Muscle of arm (tissue), 12 donors: ENCODE results near the gene COPS6. TPM values are rescaled to one million over a fixed set of nuclear protein-coding genes. Genes with fewer than 3 reads are reported as not detected.
A peak's percentile ranks its signal among the peaks of the same experiment; 100 is the strongest.
"Not testable (repeated sequence)": the region's sequence is repeated elsewhere in the genome, so short reads cannot be mapped to it uniquely, and the experiment has no call there.

Source experiments
- DNase-seq: peaks from one replicate; pipeline ENCODE4 v3.0.0-alpha.2; 2013
- polyA plus RNA-seq, 12 donors: library from polyadenylated mRNA; unstranded; fragments of 120-200 nt; gene quantifications; one replicate each; pipeline ENCODE4 v1.2.1, GENCODE V29; 2013; ENCODE audit not compliant: insufficient read length in 12 of 12

COPS6 gene
- polyA plus RNA-seq, 12 donors, result 81.5 to 222 (median 91.3) TPM; not detected in 1

DNA sequence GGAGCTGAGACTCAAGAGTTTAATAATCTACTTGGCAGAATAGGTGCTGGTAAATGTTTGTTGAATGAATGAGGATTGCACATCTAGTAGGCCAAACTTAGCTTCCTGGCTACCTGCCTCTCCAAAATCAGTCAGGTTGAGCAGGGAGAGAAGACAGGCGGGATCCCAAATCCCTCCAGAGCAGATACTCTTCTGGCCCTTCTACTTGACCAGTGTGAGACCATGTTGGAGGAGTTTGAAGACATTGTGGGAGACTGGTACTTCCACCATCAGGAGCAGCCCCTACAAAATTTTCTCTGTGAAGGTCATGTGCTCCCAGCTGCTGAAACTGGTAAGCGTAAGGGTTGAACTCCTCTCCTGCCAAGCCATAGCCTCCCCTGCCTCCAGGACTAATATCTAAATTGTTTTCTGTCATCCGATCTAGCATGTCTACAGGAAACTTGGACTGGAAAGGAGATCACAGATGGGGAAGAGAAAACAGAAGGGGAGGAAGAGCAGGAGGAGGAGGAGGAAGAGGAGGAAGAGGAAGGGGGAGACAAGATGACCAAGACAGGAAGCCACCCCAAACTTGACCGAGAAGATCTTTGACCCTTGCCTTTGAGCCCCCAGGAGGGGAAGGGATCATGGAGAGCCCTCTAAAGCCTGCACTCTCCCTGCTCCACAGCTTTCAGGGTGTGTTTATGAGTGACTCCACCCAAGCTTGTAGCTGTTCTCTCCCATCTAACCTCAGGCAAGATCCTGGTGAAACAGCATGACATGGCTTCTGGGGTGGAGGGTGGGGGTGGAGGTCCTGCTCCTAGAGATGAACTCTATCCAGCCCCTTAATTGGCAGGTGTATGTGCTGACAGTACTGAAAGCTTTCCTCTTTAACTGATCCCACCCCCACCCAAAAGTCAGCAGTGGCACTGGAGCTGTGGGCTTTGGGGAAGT, 35.8 kb downstream of the COPS6 start:
- DNase-seq, result no peak

DNA sequence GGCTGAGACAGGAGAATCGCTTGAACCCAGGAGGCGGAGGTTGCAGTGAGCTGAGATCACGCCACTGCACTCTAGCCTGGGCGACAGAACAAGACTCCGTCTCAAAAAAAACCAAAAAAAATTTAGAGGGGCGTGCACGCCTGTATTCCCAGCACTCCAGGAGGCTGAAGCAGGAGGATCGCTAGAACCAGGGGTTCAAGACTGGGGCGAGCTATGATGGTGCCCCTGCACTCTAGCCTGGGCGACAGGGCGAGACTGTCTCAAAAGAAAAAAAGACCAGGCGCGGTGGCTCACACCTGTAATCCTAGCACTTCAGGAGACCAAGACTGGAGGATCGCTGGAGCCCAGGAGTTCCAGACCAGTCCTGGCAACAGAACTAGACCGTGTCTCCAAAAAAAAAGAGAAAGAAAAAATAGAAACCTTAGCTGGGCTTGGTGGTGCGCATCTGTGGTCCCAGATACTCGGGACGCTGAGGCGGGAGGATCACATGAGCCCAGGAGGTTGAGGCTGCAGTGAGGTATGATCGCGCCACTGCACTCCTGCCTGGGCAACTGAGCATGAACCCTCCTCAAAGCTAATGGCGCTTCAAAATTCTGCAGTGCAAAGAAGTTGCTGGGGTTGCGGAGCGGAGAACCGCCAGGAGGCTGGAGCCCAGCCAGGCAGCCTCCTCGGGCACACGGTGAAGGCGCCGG, 37.6 kb downstream of the COPS6 start:
- no peak for DNase-seq

DNA sequence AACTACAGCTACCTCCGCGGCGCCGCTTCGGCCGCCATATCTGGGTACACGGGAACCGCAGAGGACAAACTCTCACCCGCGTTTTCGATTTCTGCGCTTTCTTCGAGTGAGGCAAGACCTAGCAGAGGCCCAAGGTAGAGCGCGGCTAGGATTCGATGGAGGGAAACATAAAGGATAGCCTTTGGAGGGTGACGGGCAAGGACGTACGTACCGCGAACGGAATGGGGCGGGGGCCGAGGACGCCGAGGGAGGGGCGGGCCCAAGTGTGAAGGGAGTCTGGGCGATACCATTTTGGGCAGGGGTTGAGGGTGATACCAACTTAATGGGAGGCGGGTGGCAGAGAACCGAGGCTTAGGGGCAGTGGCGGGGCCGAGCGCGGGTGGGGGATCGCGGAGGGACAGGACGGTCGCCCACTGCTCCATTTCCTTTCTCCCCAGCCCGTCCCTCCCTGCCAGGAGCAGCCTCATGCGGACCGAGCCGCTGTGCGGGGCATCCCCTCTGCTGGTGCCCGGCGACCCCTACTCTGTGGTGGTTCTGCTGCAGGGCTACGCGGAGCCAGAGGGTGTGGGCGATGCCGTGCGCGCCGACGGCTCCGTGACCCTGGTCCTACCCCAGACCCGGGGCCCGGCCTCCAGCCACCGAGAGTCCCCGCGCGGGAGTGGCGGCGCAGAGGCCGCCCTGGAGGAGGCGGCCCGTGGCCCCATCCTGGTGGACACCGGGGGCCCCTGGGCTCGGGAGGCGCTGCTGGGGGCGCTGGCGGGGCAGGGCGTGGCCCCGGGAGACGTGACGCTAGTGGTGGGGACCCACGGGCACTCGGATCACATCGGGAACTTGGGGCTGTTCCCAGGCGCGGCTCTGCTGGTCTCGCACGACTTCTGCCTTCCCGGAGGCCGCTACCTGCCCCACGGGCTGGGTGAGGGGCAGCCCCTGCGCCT, 38.4 kb downstream of the COPS6 start, which contains the start of gene MBLAC1:
Gene MBLAC1 (plus strand): TSS at position 37 of the 935 bp plus-strand sequence. CDS start 429 bp downstream, at position 466.
- DNase-seq, result peak; percentile 96

DNA sequence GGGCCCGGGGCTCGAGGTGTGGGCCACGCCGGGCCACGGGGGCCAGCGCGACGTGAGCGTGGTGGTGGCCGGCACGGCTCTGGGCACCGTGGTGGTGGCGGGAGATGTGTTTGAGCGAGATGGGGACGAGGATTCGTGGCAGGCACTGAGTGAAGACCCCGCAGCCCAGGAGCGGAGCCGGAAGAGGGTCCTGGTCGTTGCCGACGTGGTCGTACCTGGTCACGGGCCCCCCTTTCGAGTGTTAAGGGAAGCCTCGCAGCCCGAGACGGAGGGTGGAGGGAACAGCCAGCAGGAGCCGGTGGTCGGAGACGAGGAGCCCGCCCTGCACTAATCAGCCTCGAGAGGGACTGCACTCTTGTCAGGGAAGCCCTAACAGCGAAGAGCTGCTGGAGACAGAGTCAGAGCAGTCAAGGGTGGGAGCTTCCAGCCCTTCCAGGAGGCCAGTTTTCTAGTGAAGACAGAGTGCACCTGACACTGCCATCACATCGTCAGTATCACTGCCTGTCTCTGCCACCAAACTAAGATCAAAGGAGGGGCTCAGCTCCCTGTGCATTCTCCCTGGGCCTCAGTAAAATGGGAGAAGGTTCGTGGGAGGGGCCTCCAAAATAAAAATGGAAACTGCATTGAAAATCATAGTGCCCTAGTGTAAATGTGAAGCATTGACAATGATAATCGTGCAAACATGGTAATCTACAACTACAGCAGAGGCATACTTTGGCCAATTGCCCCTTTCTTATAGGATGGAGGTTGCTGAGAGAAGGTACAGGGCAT, 39.3 kb downstream of the COPS6 start:
- no peak for DNase-seq

DNA sequence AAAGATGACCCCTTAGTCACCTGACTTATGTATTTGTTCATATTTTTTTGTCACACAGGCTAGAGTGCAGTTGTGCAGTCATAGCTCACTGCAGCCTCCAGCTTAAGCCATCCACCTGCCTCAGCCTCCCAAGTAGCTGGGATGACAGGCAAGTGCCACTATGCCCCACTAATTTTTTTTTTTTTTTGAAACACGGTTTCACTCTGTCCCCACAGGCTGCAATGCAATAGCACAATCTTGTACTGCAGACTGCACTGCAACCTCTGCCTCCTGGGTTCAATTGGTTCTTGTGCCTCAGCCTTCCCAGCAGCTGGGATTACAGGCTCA, 39.8 kb downstream of the COPS6 start:
- no peak for DNase-seq

DNA sequence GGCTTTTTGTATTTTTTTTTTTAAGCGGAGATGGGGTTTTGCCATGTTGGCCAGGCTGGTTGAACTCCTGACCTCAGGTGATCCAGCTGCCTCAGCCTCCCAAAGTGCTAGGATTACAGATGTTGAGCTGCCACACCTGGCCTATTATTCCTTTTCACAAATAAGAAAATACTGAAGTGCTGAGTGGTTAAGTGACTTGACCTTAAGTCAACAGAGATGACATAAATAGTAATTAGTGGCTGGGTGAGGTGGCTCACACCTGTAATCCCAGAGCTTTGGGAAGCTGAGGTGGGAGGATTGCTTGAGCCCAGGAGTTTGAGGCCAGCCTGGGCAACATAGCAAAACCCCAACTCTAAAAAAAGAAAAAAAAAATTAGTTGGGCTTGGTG, 41.4 kb downstream of the COPS6 start:
- DNase-seq, result not testable (repeated sequence)

DNA sequence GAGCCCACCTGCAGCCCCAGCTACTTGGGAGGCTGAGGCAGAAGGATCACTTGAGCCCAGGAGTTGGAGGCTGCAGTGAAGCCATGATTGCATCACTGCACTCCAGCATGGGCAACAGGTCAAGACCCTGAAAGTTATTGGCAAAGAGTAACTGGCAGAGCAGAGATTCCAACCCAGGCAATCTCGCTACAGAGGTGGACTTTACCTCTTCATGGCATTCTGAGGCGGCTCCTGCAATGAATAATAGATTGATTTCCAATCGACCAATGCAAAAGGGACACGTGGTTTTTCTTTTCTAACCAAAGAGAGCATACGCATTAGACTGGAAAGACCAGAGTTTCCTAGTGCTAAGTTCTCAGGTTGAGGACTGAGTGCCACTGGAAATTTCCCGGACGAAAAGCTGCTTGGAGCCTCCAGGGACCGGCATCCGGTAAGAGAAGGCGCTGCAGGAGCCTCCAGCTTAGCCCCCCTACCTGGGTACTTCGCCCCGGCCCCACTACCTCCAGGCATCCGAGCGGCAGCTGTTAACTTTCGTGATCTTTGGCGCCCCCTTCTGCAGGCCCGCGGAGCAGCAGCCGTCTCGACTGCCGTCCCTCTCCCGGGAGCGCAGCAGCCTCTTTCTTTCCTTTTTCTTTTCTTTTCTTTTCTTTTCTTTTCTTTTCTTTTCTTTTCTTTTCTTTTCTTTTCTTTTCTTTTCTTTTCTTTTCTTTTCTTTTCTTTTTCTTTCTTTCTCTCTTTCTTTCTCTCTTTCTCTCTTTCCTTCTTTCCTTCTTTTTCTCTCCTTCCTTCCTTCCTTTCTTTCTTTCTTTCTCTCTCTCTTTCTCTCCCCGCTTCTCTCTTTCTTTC, 42.1 kb downstream of the COPS6 start:
- peak; percentile 75 for DNase-seq

DNA sequence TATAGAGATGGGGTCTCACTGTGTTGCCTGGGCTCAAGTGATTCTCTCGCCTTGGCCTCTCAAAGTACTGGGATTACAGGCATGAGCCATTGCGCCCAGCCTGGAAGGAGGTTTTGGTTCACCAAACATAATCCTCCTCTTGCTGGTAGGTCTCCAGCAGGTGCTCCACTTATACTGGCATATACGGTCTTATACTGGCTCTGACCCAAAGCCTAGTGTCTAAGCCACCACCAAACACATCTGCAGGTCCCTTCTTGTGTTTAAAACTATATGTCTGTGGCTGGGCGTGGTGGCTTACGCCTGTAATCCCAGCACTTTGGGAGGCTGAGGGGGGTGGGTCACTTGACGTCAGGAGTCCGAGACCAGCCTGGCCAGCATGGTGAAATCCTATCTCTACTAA, 43.4 kb downstream of the COPS6 start:
- DNase-seq, result no peak

DNA sequence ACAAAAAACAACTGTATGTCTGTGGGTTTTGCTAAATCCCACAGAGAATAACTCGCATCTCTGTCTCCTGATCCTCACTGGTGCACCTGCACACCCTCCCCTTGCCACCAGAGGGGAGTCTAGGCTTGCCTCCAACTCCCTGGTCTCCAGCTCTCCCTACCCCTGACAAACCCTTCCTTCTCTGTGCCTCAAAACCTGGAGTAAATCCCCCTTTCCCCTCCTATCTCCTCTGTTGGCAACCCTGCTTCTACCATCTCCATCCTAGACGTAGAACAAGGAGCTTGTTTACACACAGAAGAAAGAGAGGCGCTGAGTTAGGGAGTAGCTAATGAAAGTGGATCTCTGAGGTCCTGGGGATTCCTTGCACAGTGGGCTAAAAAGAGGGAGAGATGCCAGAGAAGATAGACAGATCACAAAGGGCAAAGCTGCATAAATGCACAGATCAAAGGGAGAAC, 44.0 kb downstream of the COPS6 start:
- DNase-seq, result peak; percentile 55

DNA sequence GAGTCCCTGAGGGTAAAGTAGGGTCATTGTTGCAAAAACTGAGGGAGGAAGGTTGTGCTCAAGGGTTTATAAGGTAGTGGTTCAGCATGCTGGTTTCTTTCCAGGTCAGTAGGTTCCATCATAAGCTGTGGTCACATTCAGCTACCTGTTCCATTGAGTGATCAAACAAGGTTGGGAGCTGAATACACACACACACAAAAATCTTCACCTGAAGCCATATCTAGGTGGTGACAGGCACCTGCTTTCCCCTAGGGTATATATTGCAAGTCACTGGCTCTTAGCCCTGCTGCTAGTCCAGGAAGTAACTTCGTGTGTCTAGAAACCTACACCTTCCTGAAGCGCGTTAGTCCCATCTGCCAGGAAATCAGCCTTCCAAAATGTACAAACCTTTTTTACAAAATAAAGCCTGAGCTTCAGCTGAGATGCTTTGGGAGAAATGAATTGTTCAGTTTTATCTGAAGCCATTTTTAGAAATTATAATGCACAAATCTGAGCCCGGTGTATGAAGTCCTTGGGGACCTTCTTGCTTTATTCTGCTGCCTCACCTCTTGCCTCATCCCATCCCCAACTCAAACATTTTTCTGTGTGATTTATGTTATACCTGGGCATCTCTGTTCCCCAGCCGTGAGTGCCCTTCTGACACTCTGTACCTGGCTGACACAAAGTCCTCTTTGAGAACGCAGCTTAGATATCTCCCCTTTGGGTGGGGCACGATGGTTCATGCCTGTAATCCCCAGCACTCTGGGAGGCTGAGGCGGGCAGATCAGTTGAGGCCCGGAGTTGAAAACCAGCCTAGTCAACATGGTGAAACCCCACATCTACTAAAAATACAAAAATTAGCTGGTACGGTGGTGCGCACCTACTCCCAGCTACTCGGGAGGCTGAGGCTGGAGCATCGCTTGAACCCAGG, 49.3 kb downstream of the COPS6 start:
- no peak for DNase-seq

DNA sequence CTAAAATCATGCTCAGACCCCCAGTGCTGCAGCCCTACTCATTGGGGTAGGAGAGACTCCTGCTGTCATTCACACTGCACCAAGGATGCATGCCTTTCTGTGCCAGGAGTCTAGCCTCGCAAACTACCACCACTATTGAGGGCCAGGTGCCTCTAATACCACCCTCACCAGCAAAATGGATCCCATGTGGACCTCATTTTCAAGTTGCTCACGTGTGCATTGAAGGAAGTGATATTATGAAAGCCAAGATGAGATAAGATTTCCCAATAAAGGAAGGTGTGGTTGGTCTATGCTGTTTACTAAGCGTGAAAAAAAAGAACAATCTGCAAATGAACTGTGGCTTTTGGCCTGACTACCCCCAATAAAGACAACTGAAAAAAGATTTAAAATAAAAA, 52.8 kb downstream of the COPS6 start:
- no peak for DNase-seq

Other genes with a start within 250 kb of the COPS6 start
- gene OR2AE1, start 211.9 kb upstream of the COPS6 start, polyA plus RNA-seq, result under 1 TPM in 1 of 12 donors, not detected in 11; 0.23 TPM
- 10 to 100 TPM in 11 of 12 donors, not detected in 1; 14.4 to 24.5 (median 16.4) TPM for gene TRIM4, start 169.4 kb upstream of the COPS6 start, polyA plus RNA-seq
- under 1 TPM in 10 of 12 donors, not detected in 2; 0.18 to 0.70 (median 0.38) TPM for gene GJC3, start 159.3 kb upstream of the COPS6 start, polyA plus RNA-seq
- gene AZGP1, start 112.9 kb upstream of the COPS6 start, polyA plus RNA-seq, result 1 to 10 TPM in 2 of 12 donors, under 1 TPM in 7, not detected in 3; 0.57 to 1.6 (median 0.69) TPM
- gene ZKSCAN1, start 73.4 kb upstream of the COPS6 start, polyA plus RNA-seq, result 10 to 100 TPM; 24.6 to 64.8 (median 33.1) TPM
- 10 to 100 TPM in 11 of 12 donors, not detected in 1; 13.2 to 17.9 (median 15.2) TPM for gene ZSCAN21, start 39.2 kb upstream of the COPS6 start, polyA plus RNA-seq
- gene ZNF3, start 7.2 kb upstream of the COPS6 start, polyA plus RNA-seq, result 10 to 100 TPM in 11 of 12 donors, not detected in 1; 19.9 to 34.7 (median 27.9) TPM
- gene MCM7, start 12.4 kb downstream of the COPS6 start, polyA plus RNA-seq, result 10 to 100 TPM in 11 of 12 donors, not detected in 1; 55.3 to 95.5 (median 71.4) TPM
- 10 to 100 TPM in 11 of 12 donors, not detected in 1; 13.9 to 25.7 (median 22.2) TPM for gene AP4M1, start 12.7 kb downstream of the COPS6 start, polyA plus RNA-seq
- 10 to 100 TPM in 11 of 12 donors, not detected in 1; 30.6 to 46.7 (median 35.1) TPM for gene TAF6, start 30.4 kb downstream of the COPS6 start, polyA plus RNA-seq
- gene CNPY4, start 30.7 kb downstream of the COPS6 start, polyA plus RNA-seq, result 10 to 100 TPM in 11 of 12 donors, not detected in 1; 28.6 to 50.9 (median 38.8) TPM
- gene MBLAC1, start 38.0 kb downstream of the COPS6 start, polyA plus RNA-seq, result 1 to 10 TPM in 3 of 12 donors, under 1 TPM in 7, not detected in 2; 0.37 to 1.8 (median 0.76) TPM
- gene LAMTOR4, start 59.9 kb downstream of the COPS6 start, polyA plus RNA-seq, result 100 to 1,000 TPM in 1 of 12 donors, 10 to 100 TPM in 10, not detected in 1; 51.2 to 100 (median 59.3) TPM
- 10 to 100 TPM in 5 of 12 donors, 1 to 10 TPM in 6, not detected in 1; 7.1 to 20.3 (median 9.6) TPM for gene TRAPPC14, start 69.8 kb downstream of the COPS6 start, polyA plus RNA-seq
- 10 to 100 TPM in 7 of 12 donors, 1 to 10 TPM in 4, not detected in 1; 8.0 to 23.3 (median 10.7) TPM for gene GAL3ST4, start 79.6 kb downstream of the COPS6 start, polyA plus RNA-seq
- 10 to 100 TPM in 1 of 12 donors, 1 to 10 TPM in 10, not detected in 1; 4.0 to 13.7 (median 6.0) TPM for gene GPC2, start 88.4 kb downstream of the COPS6 start, polyA plus RNA-seq
- 10 to 100 TPM in 9 of 12 donors, 1 to 10 TPM in 2, not detected in 1; 7.3 to 36.0 (median 18.6) TPM for gene STAG3, start 88.9 kb downstream of the COPS6 start, polyA plus RNA-seq
- 10 to 100 TPM in 2 of 12 donors, 1 to 10 TPM in 8, not detected in 2; 1.3 to 12.0 (median 6.4) TPM for gene PVRIG, start 131.0 kb downstream of the COPS6 start, polyA plus RNA-seq
- gene SPDYE3, start 218.7 kb downstream of the COPS6 start, polyA plus RNA-seq, result 1 to 10 TPM in 10 of 12 donors, not detected in 2; 5.4 to 8.7 (median 6.4) TPM